Panc1 (cell line): ENCODE results near the gene C4orf36. TPM values are rescaled to one million over a fixed set of nuclear protein-coding genes. Genes with fewer than 3 reads are reported as not detected.

Source experiments
- ATAC-seq: fragments of 200-7000 bp; cut with Tn5 transposase; 2 replicates; pipeline ENCODE4 v1.9.1; 2020; ENCODE audit warnings: mild to moderate bottlenecking, moderate library complexity
- BruUV-seq: library from RNA; stranded (reverse); fragments of 400-500 nt; replicated peaks from 2 replicates; lab custom pipeline; 2021; lab: Mats Ljungman, UMichigan
- CTCF ChIA-PET: fragments of 300-600 bp; sonication (Branson Sonifier 250); formaldehyde crosslinking; loops from one replicate; lab custom pipeline; 2022; ENCODE audit warnings: antibody characterized with exemption; lab: Charles Lee
- POLR2A ChIA-PET: fragments of 300-600 bp; sonication (Branson Sonifier 250); formaldehyde crosslinking; loops from one replicate; lab custom pipeline; 2022; ENCODE audit warnings: antibody characterized with exemption; lab: Charles Lee
- DNase-seq: peaks from one replicate; pipeline ENCODE4 v3.0.0-alpha.2; 2010; ENCODE audit warnings: low read depth, low spot score
- H3K27ac ChIP-seq: 2 replicates; pipeline ENCODE4 v1.5.1; 2011; ENCODE audit warnings: mild to moderate bottlenecking, low read length, inconsistent platforms
- H3K27me3 ChIP-seq: fragments of 200-500 bp; sonication (Bioruptor generic); 2 replicates; pipeline ENCODE4 v1.6.0; 2014; ENCODE audit warnings: low read length, inconsistent platforms; ENCODE audit not compliant: control insufficient read depth, insufficient read depth
- H3K36me3 ChIP-seq: fragments of 200-500 bp; sonication (Bioruptor generic); 2 replicates; pipeline ENCODE4 v1.5.1; 2014; ENCODE audit warnings: inconsistent platforms, mild to moderate bottlenecking, low read length, moderate library complexity; ENCODE audit not compliant: control insufficient read depth, insufficient read depth
- H3K4me1 ChIP-seq: 2 replicates; pipeline ENCODE4 v1.5.1; 2011; ENCODE audit warnings: inconsistent platforms, mild to moderate bottlenecking, low read length, moderate library complexity; ENCODE audit not compliant: control insufficient read depth, insufficient read depth
- H3K4me3 ChIP-seq, 2 experiments: 2 replicates each; pipeline ENCODE4 v1.5.1; 2011 to 2012; ENCODE audit warnings: low read depth in 2 of 2, low read length in 2 of 2, mild to moderate bottlenecking in 2 of 2, inconsistent platforms in 1 of 2, moderate library complexity in 1 of 2
- H3K9me3 ChIP-seq: fragments of 200-500 bp; sonication (Bioruptor generic); 2 replicates; pipeline ENCODE4 v1.5.1; 2014; ENCODE audit warnings: low read depth, mild to moderate bottlenecking, inconsistent platforms, low read length, moderate library complexity; ENCODE audit not compliant: control insufficient read depth, insufficient read depth
- CTCF ChIP-seq: fragments of 450-650 bp; IDR thresholded peaks from 2 replicates; pipeline ENCODE4 v1.5.1; 2017; ENCODE audit warnings: mild to moderate bottlenecking
- POLR2AphosphoS5 ChIP-seq: IDR thresholded peaks from 2 replicates; pipeline ENCODE4 v1.6.1; 2012; ENCODE audit warnings: mild to moderate bottlenecking, low read depth, low read length, moderate library complexity
- SIN3A ChIP-seq: IDR thresholded peaks from 2 replicates; pipeline ENCODE4 v1.6.1; 2012; ENCODE audit warnings: low read depth, mild to moderate bottlenecking, low read length, moderate library complexity, borderline replicate concordance; ENCODE audit not compliant: insufficient read depth
- TCF7L2 ChIP-seq: IDR thresholded peaks from 2 replicates; pipeline ENCODE4 v1.6.1; 2011; ENCODE audit warnings: mild to moderate bottlenecking, low read depth, low read length, inconsistent platforms
- in situ Hi-C: cut with HindIII; loops from 2 replicates; pipeline ENCODE4 v1.10.0; 2016; ENCODE audit warnings: low sequenced_read_pairs, low pct_unique_long_range_greater_than_20kb
- intact Hi-C: fragments of 100-400 bp; cut with micrococcal nuclease; formaldehyde crosslinking; loops from one replicate; pipeline ENCODE4 v1.10.0; 2022; ENCODE audit not compliant: unreplicated experiment
- total RNA-seq: library from RNA; stranded (reverse); gene quantifications from one replicate; pipeline ENCODE4 v1.2.1, GENCODE V29; 2021; ENCODE audit not compliant: unreplicated experiment
- TF ChIP-seq, protein P1 (sequence below), 2 experiments: IDR thresholded peaks; 2 replicates each; pipeline ENCODE4 v1.6.1; 2011 to 2012; ENCODE audit warnings: low read depth in 2 of 2, control low read depth in 1 of 2, low read length in 1 of 2, mild to moderate bottlenecking in 1 of 2, moderate library complexity in 1 of 2; ENCODE audit not compliant: insufficient read depth in 1 of 2

Gene C4orf36
- total RNA-seq, 1 experiment from 2014 or later, result 0.26 TPM

GRCh38 chr4:86893136-86893535 lies 914 bp upstream of the C4orf36 start:
- Histone ChIP-seq H3K27ac (no peak overlapping the region), H3K36me3 (no peaks in the 10 kb centered on the region)
- intact Hi-C loops, result no loop called here

GRCh38 chr4:86892636-86892960 lies 376 bp upstream of the C4orf36 start:
- intact Hi-C loops (no loop called here), in situ Hi-C loops (no loop called here)
- peaks cover 2% of the 10 kb centered on the region; the same call in 1 of the 2 replicates for H3K4me1 ChIP-seq
- no peak for ATAC-seq
- peak overlapping the region; percentile 51 for H3K27ac ChIP-seq
- no peaks in the 10 kb centered on the region for H3K36me3 ChIP-seq
- no peaks in the 10 kb centered on the region for H3K27me3 ChIP-seq
- no peak for DNase-seq
- ChIA-PET CTCF (no interaction called here), POLR2A (no interaction called here)
- no peaks in the 10 kb centered on the region for H3K9me3 ChIP-seq
- no TSS peak for BruUV-seq
- TF ChIP-seq, protein P1, sequence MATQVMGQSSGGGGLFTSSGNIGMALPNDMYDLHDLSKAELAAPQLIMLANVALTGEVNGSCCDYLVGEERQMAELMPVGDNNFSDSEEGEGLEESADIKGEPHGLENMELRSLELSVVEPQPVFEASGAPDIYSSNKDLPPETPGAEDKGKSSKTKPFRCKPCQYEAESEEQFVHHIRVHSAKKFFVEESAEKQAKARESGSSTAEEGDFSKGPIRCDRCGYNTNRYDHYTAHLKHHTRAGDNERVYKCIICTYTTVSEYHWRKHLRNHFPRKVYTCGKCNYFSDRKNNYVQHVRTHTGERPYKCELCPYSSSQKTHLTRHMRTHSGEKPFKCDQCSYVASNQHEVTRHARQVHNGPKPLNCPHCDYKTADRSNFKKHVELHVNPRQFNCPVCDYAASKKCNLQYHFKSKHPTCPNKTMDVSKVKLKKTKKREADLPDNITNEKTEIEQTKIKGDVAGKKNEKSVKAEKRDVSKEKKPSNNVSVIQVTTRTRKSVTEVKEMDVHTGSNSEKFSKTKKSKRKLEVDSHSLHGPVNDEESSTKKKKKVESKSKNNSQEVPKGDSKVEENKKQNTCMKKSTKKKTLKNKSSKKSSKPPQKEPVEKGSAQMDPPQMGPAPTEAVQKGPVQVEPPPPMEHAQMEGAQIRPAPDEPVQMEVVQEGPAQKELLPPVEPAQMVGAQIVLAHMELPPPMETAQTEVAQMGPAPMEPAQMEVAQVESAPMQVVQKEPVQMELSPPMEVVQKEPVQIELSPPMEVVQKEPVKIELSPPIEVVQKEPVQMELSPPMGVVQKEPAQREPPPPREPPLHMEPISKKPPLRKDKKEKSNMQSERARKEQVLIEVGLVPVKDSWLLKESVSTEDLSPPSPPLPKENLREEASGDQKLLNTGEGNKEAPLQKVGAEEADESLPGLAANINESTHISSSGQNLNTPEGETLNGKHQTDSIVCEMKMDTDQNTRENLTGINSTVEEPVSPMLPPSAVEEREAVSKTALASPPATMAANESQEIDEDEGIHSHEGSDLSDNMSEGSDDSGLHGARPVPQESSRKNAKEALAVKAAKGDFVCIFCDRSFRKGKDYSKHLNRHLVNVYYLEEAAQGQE (IDR thresholded peaks at IDR 0.05; ENCODE audit: insufficient read depth in 1 of 2, low read depth in 2 of 2, low read length in 1 of 2), result no peak
- TF ChIP-seq CTCF, result no peak
- no peak for TF ChIP-seq TCF7L2
- TF ChIP-seq SIN3A, result no peak
- TF ChIP-seq POLR2AphosphoS5, result no peak
- H3K4me3 ChIP-seq, result peak overlapping the region; percentile 64 to 66

More at GRCh38 chr4:86893136-86893535, 914 bp upstream of the C4orf36 start:
- POLR2A ChIA-PET, result no interaction called here
- no peaks in the 10 kb centered on the region for H3K9me3 ChIP-seq
- no peak overlapping the region for H3K4me3 ChIP-seq
- TF ChIP-seq TCF7L2 (no peak), POLR2AphosphoS5 (no peak), CTCF (no peak), SIN3A (no peak)
- TF ChIP-seq, protein P1 (IDR thresholded peaks at IDR 0.05; ENCODE audit: insufficient read depth in 1 of 2, low read depth in 2 of 2, low read length in 1 of 2), result no peak
- H3K27me3 ChIP-seq, result no peaks in the 10 kb centered on the region
- DNase-seq (no peak), ATAC-seq (no peak)
- peaks cover 2% of the 10 kb centered on the region; the same call in 1 of the 2 replicates for H3K4me1 ChIP-seq
- CTCF ChIA-PET, result no interaction called here
- BruUV-seq, result no TSS peak
- in situ Hi-C loops, result no loop called here
